B cell (primary cell): ENCODE measurements around the gene APBA2. TPM values are rescaled to one million over a fixed set of nuclear protein-coding genes. Genes with fewer than 3 reads are reported as not detected.

ENCODE experiments used
- ATAC-seq: fragments of 200-7000 bp; cut with Tn5 transposase; one replicate; pipeline ENCODE4 v1.10.0; 2021; ENCODE audit warnings: low read depth, mild to moderate bottlenecking, moderate number of reproducible peaks, moderate library complexity
- CTCF ChIA-PET: fragments of 350-600 bp; sonication (Branson Sonifier 250); formaldehyde crosslinking; loops from one replicate; lab custom pipeline; 2021; ENCODE audit warnings: antibody characterized with exemption, inconsistent platforms; lab: Charles Lee
- POLR2A ChIA-PET: fragments of 350-600 bp; sonication (Branson Sonifier 250); formaldehyde crosslinking; loops from one replicate; lab custom pipeline; 2021; ENCODE audit warnings: antibody characterized with exemption; lab: Charles Lee
- DNase-seq: peaks from one replicate; pipeline ENCODE4 v3.0.0; 2013
- H2AFZ ChIP-seq: 2 replicates; pipeline ENCODE4 v1.6.1; 2012; ENCODE audit warnings: mild to moderate bottlenecking, low read depth, low read length; ENCODE audit not compliant: insufficient read depth, poor library complexity, severe bottlenecking
- H3K27ac ChIP-seq, 2 donors: 1 replicate in 1 of 2; 2 replicates in 1 of 2; pipeline ENCODE4 v1.5.1; 2012 to 2013; ENCODE audit warnings: low read length in 2 of 2, mild to moderate bottlenecking in 2 of 2, moderate library complexity in 1 of 2
- H3K27me3 ChIP-seq, 4 experiments: fragments of 200-600 bp in 1 of 4; sonication (generic) in 1 of 4; replicated peaks in 1 of 4; 1 replicate in 2 of 4; 2 replicates in 2 of 4; pipeline versions ENCODE4 v1.6.1 to v1.7.0; 2013 to 2016; ENCODE audit warnings: low read length in 3 of 4, mild to moderate bottlenecking in 2 of 4, mixed read lengths in 1 of 4, moderate library complexity in 1 of 4; ENCODE audit not compliant: insufficient read depth in 4 of 4, control insufficient read depth in 3 of 4; ENCODE audit errors: control extremely low read depth in 1 of 4
- H3K36me3 ChIP-seq, 2 experiments: replicated peaks in 1 of 2; 1 replicate in 1 of 2; 2 replicates in 1 of 2; pipeline versions ENCODE4 v1.6.1 to v1.7.1; 2013; ENCODE audit warnings: low read length in 1 of 2; ENCODE audit not compliant: insufficient read depth in 2 of 2, control insufficient read depth in 1 of 2; ENCODE audit errors: control extremely low read depth in 1 of 2, extremely low read depth in 1 of 2
- H3K4me1 ChIP-seq, 2 donors: fragments of 200-600 bp in 1 of 2; sonication (generic) in 1 of 2; 1 replicate in 1 of 2; 2 replicates in 1 of 2; pipeline versions ENCODE4 v1.5.1 to v1.6.1; 2013 to 2017; ENCODE audit warnings: low read length in 2 of 2; ENCODE audit not compliant: control insufficient read depth in 2 of 2, insufficient read depth in 2 of 2
- H3K4me2 ChIP-seq: replicated peaks from 2 replicates; pipeline ENCODE3; 2012; ENCODE audit warnings: mild to moderate bottlenecking, low read depth, low read length; ENCODE audit not compliant: poor library complexity, severe bottlenecking
- H3K4me3 ChIP-seq, 5 experiments: fragments of 200-600 bp in 1 of 5; sonication (generic) in 1 of 5; 1 replicate in 3 of 5; 2 replicates in 2 of 5; pipeline versions ENCODE4 v1.5.1 to v1.7.0; 2011 to 2016; ENCODE audit warnings: low read length in 4 of 5, mild to moderate bottlenecking in 4 of 5, low read depth in 2 of 5, control low read depth in 1 of 5, moderate library complexity in 1 of 5; ENCODE audit not compliant: insufficient read depth in 1 of 5; ENCODE audit errors: control extremely low read depth in 1 of 5, extremely low read depth in 1 of 5
- H3K79me2 ChIP-seq: fragments of 200-600 bp; sonication (generic); one replicate; pipeline ENCODE4 v1.6.0; 2016; ENCODE audit warnings: low read length; ENCODE audit not compliant: control insufficient read depth, insufficient read depth
- H3K9ac ChIP-seq: fragments of 200-600 bp; sonication (generic); 2 replicates; pipeline ENCODE4 v1.6.1; 2017; ENCODE audit warnings: mild to moderate bottlenecking, low read length, moderate library complexity
- H3K9me3 ChIP-seq, 3 donors: one replicate each; pipeline versions ENCODE4 v1.6.1 to v1.7.1; 2013; ENCODE audit warnings: low read length in 2 of 3; ENCODE audit not compliant: control insufficient read depth in 2 of 3, insufficient read depth in 1 of 3; ENCODE audit errors: control extremely low read depth in 1 of 3
- H4K20me1 ChIP-seq: 2 replicates; pipeline ENCODE4 v1.6.0; 2012; ENCODE audit warnings: mild to moderate bottlenecking, low read length; ENCODE audit not compliant: insufficient read depth, control insufficient read depth, poor library complexity, severe bottlenecking
- H3K27ac Mint-ChIP-seq: one replicate; pipeline ENCODE4 v1.8.0; 2021; ENCODE audit warnings: mixed read lengths
- H3K27me3 Mint-ChIP-seq: one replicate; pipeline ENCODE4 v1.8.0; 2021; ENCODE audit warnings: mixed read lengths
- H3K4me1 Mint-ChIP-seq: one replicate; pipeline ENCODE4 v1.8.0; 2021; ENCODE audit warnings: mixed read lengths
- H3K4me3 Mint-ChIP-seq: one replicate; pipeline ENCODE4 v1.8.0; 2021; ENCODE audit warnings: mixed read lengths
- H3K9me3 Mint-ChIP-seq: one replicate; pipeline ENCODE4 v1.8.0; 2022; ENCODE audit warnings: mixed read lengths; ENCODE audit not compliant: insufficient read depth
- EZH2 ChIP-seq: IDR thresholded peaks from 2 replicates; pipeline ENCODE4 v1.6.1; 2012; ENCODE audit warnings: borderline replicate concordance, low read depth, mild to moderate bottlenecking, moderate library complexity, low read length; ENCODE audit not compliant: insufficient read depth, poor library complexity, severe bottlenecking
- WGBS: methylation state at CpG from one replicate; pipeline ENCODE4 v1.1.5; 2013; ENCODE audit warnings: missing lambda C conversion rate; ENCODE audit not compliant: insufficient coverage; 5-methylcytosine and 5-hydroxymethylcytosine counted together
- intact Hi-C: fragments of 100-400 bp; cut with micrococcal nuclease; formaldehyde crosslinking; loops from one replicate; pipeline ENCODE4 v1.10.0; 2022
- polyA plus RNA-seq: library from polyadenylated mRNA; depleted of rRNA; stranded (reverse); fragments of >200 nt; gene quantifications from 2 replicates; pipeline ENCODE4 v1.2.3, GENCODE V29; 2012
- total RNA-seq, 2 donors: library from RNA; stranded (reverse); fragments of 120-200 nt in 1 of 2; gene quantifications; 1 replicate in 1 of 2; 2 replicates in 1 of 2; pipeline versions ENCODE4 v1.2.3 to v1.2.4, GENCODE V29; 2013 to 2022
- TF ChIP-seq, protein P1 (sequence below): fragments of 200-600 bp; IDR thresholded peaks from one replicate; pipeline ENCODE4 v1.8.0; 2022; ENCODE audit warnings: antibody characterized with exemption, mild to moderate bottlenecking

Gene APBA2
- total and polyA plus RNA-seq, 2 donors (not counting 1 experiment from before 2014, with no cell fraction given) = 0.19 TPM; not detected in 1

DNA sequence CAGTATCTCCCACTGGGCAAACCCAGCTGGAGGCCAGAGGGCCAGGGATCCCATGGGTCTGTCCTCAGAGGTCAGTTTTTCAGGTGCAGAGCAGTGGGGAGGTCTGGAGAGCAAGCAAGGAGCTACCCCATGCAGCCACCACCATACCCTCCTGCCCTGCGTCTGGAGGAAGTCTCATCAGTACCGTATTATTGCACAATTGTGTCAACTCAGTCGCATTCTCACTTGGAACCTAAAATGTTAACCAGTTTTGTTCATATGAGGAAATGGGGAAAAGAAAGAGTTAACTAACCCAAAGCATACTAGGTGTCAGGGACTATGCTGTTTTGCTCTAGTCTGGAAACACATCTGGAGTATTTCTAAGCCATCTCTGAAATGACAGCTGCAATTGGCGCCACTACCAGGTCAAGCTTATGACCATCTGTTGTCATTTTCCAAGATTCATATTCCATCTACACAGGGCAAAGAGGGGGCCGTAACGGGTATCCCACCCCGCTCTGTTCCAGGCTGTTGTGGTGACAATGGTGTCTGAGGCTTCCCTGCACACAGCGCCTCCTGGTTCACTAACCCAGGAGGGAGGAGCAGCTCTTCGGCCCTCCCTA, 16.9 kb upstream of the APBA2 start:
- ChIA-PET POLR2A (no interaction called here), CTCF (no interaction called here)
- Mint-ChIP-seq H3K27me3 (no peaks in the 10 kb centered on the region), H3K4me3 (no peak overlapping the region), H3K9me3 (peaks cover 2% of the 10 kb centered on the region), H3K4me1 (no peaks in the 10 kb centered on the region), H3K27ac (no peak overlapping the region)
- Histone ChIP-seq H4K20me1 (no peaks in the 10 kb centered on the region), H3K4me1 (no peaks in the 10 kb centered on the region), H3K36me3 (no peaks in the 10 kb centered on the region), H3K9ac (no peak overlapping the region), H3K79me2 (no peaks in the 10 kb centered on the region), H3K4me3 (no peak overlapping the region), H3K27me3 (no peaks in the 10 kb centered on the region), H3K4me2 (no peak overlapping the region), H3K27ac (no peak overlapping the region), H3K9me3 (peaks cover 0 to 15% (median 0%) of the 10 kb centered on the region in 3 donors), H2AFZ (no peak overlapping the region)
- DNase-seq = no peak
- intact Hi-C loops = no loop called here
- 100% methylated on average over 6 of the region's 9 CpGs for WGBS
- TF ChIP-seq EZH2 = no peak
- TF ChIP-seq, protein P1, sequence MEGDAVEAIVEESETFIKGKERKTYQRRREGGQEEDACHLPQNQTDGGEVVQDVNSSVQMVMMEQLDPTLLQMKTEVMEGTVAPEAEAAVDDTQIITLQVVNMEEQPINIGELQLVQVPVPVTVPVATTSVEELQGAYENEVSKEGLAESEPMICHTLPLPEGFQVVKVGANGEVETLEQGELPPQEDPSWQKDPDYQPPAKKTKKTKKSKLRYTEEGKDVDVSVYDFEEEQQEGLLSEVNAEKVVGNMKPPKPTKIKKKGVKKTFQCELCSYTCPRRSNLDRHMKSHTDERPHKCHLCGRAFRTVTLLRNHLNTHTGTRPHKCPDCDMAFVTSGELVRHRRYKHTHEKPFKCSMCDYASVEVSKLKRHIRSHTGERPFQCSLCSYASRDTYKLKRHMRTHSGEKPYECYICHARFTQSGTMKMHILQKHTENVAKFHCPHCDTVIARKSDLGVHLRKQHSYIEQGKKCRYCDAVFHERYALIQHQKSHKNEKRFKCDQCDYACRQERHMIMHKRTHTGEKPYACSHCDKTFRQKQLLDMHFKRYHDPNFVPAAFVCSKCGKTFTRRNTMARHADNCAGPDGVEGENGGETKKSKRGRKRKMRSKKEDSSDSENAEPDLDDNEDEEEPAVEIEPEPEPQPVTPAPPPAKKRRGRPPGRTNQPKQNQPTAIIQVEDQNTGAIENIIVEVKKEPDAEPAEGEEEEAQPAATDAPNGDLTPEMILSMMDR = no peak
- ATAC-seq = no peak

DNA sequence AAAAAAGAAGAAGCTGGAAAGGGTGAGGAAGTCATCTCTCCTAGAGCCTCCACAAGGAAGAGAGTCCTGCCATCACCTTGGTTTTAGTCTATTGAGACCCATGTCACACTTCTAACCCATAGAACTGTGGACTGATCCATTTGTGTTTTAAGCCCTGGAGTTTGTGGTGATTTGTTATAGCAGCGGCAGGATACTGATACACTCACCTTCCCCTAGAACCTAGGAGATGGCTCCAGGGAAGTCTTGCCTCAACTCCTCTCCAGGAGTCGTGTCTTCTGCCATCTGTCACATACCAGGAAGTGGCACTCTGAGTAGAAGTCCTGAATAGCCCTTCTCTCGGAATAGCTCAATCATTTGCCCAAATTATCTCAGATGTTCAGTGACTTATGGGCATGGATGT, 14.6 kb upstream of the APBA2 start:
- Histone ChIP-seq H4K20me1 (no peaks in the 10 kb centered on the region), H3K27me3 (no peaks in the 10 kb centered on the region), H3K4me1 (no peaks in the 10 kb centered on the region), H3K36me3 (no peaks in the 10 kb centered on the region), H3K27ac (no peak overlapping the region), H3K9me3 (peaks cover 0 to 15% (median 0%) of the 10 kb centered on the region in 3 donors), H2AFZ (no peak overlapping the region), H3K4me2 (no peak overlapping the region), H3K4me3 (no peak overlapping the region), H3K9ac (no peak overlapping the region), H3K79me2 (no peaks in the 10 kb centered on the region)
- DNase-seq (no peak), ATAC-seq (no peak)
- H3K4me3 Mint-ChIP-seq = no peak overlapping the region
- no peak for TF ChIP-seq EZH2
- TF ChIP-seq, protein P1 = no peak
- ChIA-PET POLR2A (no interaction called here), CTCF (no interaction called here)
- intact Hi-C loops = no loop called here
- no peak overlapping the region for H3K27ac Mint-ChIP-seq
- H3K4me1 Mint-ChIP-seq = no peaks in the 10 kb centered on the region
- peaks cover 2% of the 10 kb centered on the region for H3K9me3 Mint-ChIP-seq
- WGBS = no CpG with 5 or more reads among the region's 3 CpGs
- no peaks in the 10 kb centered on the region for H3K27me3 Mint-ChIP-seq
